Epithelial cell of alveolus of lung (primary cell): ENCODE data around the gene ACVR1C. TPM values are rescaled to one million over a fixed set of nuclear protein-coding genes. Genes with fewer than 3 reads are reported as not detected.

ENCODE experiments used
- total RNA-seq: library from RNA; depleted of rRNA; stranded (reverse); fragments of >200 nt; gene quantifications from 2 replicates; pipeline ENCODE4 v1.2.1, GENCODE V29; 2015

The ACVR1C gene
- total RNA-seq: under 0.01 and 2.2 TPM in 2 replicates

GRCh38 chr2:157628477-157629415, at the start of gene ACVR1C:
ACVR1C (minus strand) TSS chr2:157628864; CDS start chr2:157628644, 220 bp downstream.

Other genes with a start within 250 kb of the ACVR1C start
- not detected in 2 replicates for gene CYTIP, start 184.8 kb downstream of the ACVR1C start, total RNA-seq
- 24.0 and 28.8 TPM in 2 replicates for gene ACVR1, start 247.5 kb upstream of the ACVR1C start, total RNA-seq